Endothelial cell of umbilical vein (primary cell): ENCODE measurements around the gene ZNF749. TPM values are rescaled to one million over a fixed set of nuclear protein-coding genes. Genes with fewer than 3 reads are reported as not detected.
A peak's percentile ranks its signal among the peaks of the same experiment; 100 is the strongest.

ENCODE experiments used
- Bru-seq: library from RNA; stranded (reverse); fragments of 400-500 nt; gene quantifications from one replicate; lab custom pipeline; 2021; lab: Mats Ljungman, UMichigan
- BruChase-seq, 2 experiments: library from RNA; stranded (reverse); fragments of 400-500 nt; gene quantifications; one replicate each; lab custom pipeline; 2021; lab: Mats Ljungman, UMichigan
- BruUV-seq: library from RNA; stranded (reverse); fragments of 400-500 nt; replicated peaks from 2 replicates; lab custom pipeline; 2021; lab: Mats Ljungman, UMichigan
- CTCF ChIA-PET: fragments of 300-600, 350-600 bp; sonication (Branson Sonifier 250); formaldehyde crosslinking; loops from one replicate; lab custom pipeline; 2021; ENCODE audit warnings: antibody characterized with exemption, inconsistent platforms; lab: Charles Lee
- POLR2A ChIA-PET: fragments of 300-600, 350-600 bp; sonication (Branson Sonifier 250); formaldehyde crosslinking; loops from one replicate; lab custom pipeline; 2021; ENCODE audit warnings: antibody characterized with exemption, inconsistent platforms; lab: Charles Lee
- DNase-seq: peaks from one replicate; pipeline ENCODE4 v3.0.0-alpha.2; 2011; ENCODE audit warnings: low read depth, low spot score
- FAIRE-seq: peaks from 2 replicates; lab custom pipeline; 2011; peaks lifted over from hg19 to GRCh38; lab: Jason Lieb, UNC
- H2AFZ ChIP-seq: 2 replicates; pipeline ENCODE4 v1.6.0; 2012; ENCODE audit warnings: low read depth, low read length, control low read depth, inconsistent platforms
- H3K27ac ChIP-seq: 2 replicates; pipeline ENCODE4 v1.5.1; 2011; ENCODE audit warnings: low read depth, mild to moderate bottlenecking, control low read depth, low read length, moderate library complexity; ENCODE audit not compliant: insufficient read depth
- H3K27me3 ChIP-seq, 2 experiments: 2 replicates each; pipeline versions ENCODE4 v1.6.0 to v1.6.1; 2011; ENCODE audit warnings: low read length in 2 of 2, mixed read lengths in 1 of 2; ENCODE audit not compliant: control insufficient read depth in 2 of 2, insufficient read depth in 2 of 2
- H3K36me3 ChIP-seq, 2 experiments: 2 replicates in 1 of 2; 3 replicates in 1 of 2; pipeline ENCODE4 v1.5.1; 2011; ENCODE audit warnings: low read length in 2 of 2, mild to moderate bottlenecking in 1 of 2, moderate library complexity in 1 of 2; ENCODE audit not compliant: control insufficient read depth in 2 of 2, insufficient read depth in 2 of 2; ENCODE audit errors: extremely low read depth in 1 of 2
- H3K4me1 ChIP-seq: 3 replicates; pipeline ENCODE4 v1.5.1; 2011; ENCODE audit warnings: mild to moderate bottlenecking, low read length; ENCODE audit not compliant: control insufficient read depth, insufficient read depth; ENCODE audit errors: extremely low read depth
- H3K4me2 ChIP-seq: 2 replicates; pipeline ENCODE4 v1.6.1; 2011; ENCODE audit warnings: low read length, control low read depth, mixed read lengths; ENCODE audit not compliant: insufficient read depth
- H3K4me3 ChIP-seq, 3 experiments: fragments of 200-600 bp in 1 of 3; sonication (generic), shearing (Covaris generic) in 1 of 3; replicated peaks in 1 of 3; 2 replicates each; pipeline ENCODE4 v1.5.1; 2011 to 2016; ENCODE audit warnings: control low read depth in 3 of 3, low read length in 3 of 3, mild to moderate bottlenecking in 2 of 3, inconsistent platforms in 1 of 3, low read depth in 1 of 3, moderate library complexity in 1 of 3; ENCODE audit not compliant: insufficient read depth in 1 of 3
- H3K79me2 ChIP-seq: 2 replicates; pipeline ENCODE4 v1.6.0; 2012; ENCODE audit warnings: low read length, inconsistent platforms; ENCODE audit not compliant: control insufficient read depth, insufficient read depth
- H3K9ac ChIP-seq: replicated peaks from 2 replicates; pipeline ENCODE3; 2011; ENCODE audit warnings: low read length, control low read depth; ENCODE audit not compliant: insufficient read depth; ENCODE audit errors: extremely low read depth
- H3K9me1 ChIP-seq: replicated peaks from 3 replicates; pipeline ENCODE4 v1.6.0; 2011; ENCODE audit warnings: mild to moderate bottlenecking, low read length; ENCODE audit not compliant: control insufficient read depth, insufficient read depth; ENCODE audit errors: extremely low read depth
- H3K9me3 ChIP-seq: replicated peaks from 2 replicates; pipeline ENCODE4 v1.5.1; 2012; ENCODE audit warnings: low read length, inconsistent platforms; ENCODE audit not compliant: control insufficient read depth, insufficient read depth
- H4K20me1 ChIP-seq: replicated peaks from 2 replicates; pipeline ENCODE3; 2011; ENCODE audit warnings: mild to moderate bottlenecking, low read length; ENCODE audit not compliant: control insufficient read depth, insufficient read depth; ENCODE audit errors: extremely low read depth
- JUN ChIP-seq: IDR thresholded peaks from 2 replicates; pipeline ENCODE4 v1.6.1; 2011; ENCODE audit warnings: borderline replicate concordance, low read depth; ENCODE audit not compliant: insufficient read length, insufficient read depth
- MYC ChIP-seq: IDR thresholded peaks from one replicate; pipeline ENCODE4 v1.6.1; 2011; ENCODE audit warnings: mild to moderate bottlenecking, low read depth, low read length
- POLR2A ChIP-seq: IDR thresholded peaks from 2 replicates; pipeline ENCODE4 v1.6.1; 2012; ENCODE audit warnings: low read depth, mild to moderate bottlenecking, control low read depth, low read length
- POLR2AphosphoS5 ChIP-seq: IDR thresholded peaks from 2 replicates; pipeline ENCODE4 v1.6.1; 2012; ENCODE audit warnings: low read depth, mild to moderate bottlenecking, control low read depth, low read length, moderate library complexity; ENCODE audit not compliant: insufficient read depth
- dilution Hi-C: fragments of 300-500 bp; cut with MboI; formaldehyde crosslinking; loops from one replicate; pipeline ENCODE4 v1.15.0; 2019; ENCODE audit warnings: low sequenced_read_pairs; ENCODE audit not compliant: extremely low pct_ligation_motif_present
- intact Hi-C: fragments of 100-400 bp; cut with micrococcal nuclease; formaldehyde crosslinking; loops from one replicate; pipeline ENCODE4 v1.10.0; 2022
- long read RNA-seq: library from polyadenylated mRNA; stranded (forward); transcript quantifications from one replicate; pipeline ENCODE4 v2.0.0, GENCODE V29; 2021
- polyA minus RNA-seq, 3 experiments: library from RNA; depleted of rRNA, polyadenylated mRNA; stranded (reverse); fragments of >200 nt; gene quantifications; 1 replicate in 1 of 3; 2 replicates in 2 of 3; pipeline ENCODE4 v1.2.3, GENCODE V29; 2011
- polyA plus RNA-seq, 4 experiments: library from polyadenylated mRNA; depleted of rRNA in 3 of 4; stranded (reverse) in 3 of 4; unstranded in 1 of 4; fragments of >200 nt; gene quantifications; 2 replicates each; pipeline versions ENCODE4 v1.2.1 to v1.2.3, GENCODE V29; 2011 to 2012; ENCODE audit warnings: missing spikeins in 1 of 4
- total RNA-seq: library from RNA; stranded (reverse); gene quantifications from 2 replicates; pipeline ENCODE4 v1.2.3, GENCODE V29; 2021

Gene ZNF749
- total RNA-seq: 8.9 and 11.5 TPM in 2 replicates
- 8.5 and 8.8 TPM in 2 replicates for polyA plus RNA-seq
- polyA plus RNA-seq (2011; cell fraction: cytosol; rRNA removed): 6.5 and 8.3 TPM in 2 replicates
- polyA plus RNA-seq (2011; cell fraction: nucleus; rRNA removed): 5.2 and 5.4 TPM in 2 replicates
- polyA plus RNA-seq (2012): 3.2 and 5.0 TPM in 2 replicates
- polyA minus RNA-seq: 11.1 and 14.7 TPM in 2 replicates
- 5.5 TPM for polyA minus RNA-seq (2011; cell fraction: cytosol; rRNA and poly(A)+ RNA removed)
- 6.3 and 6.9 TPM in 2 replicates for polyA minus RNA-seq (2011; cell fraction: nucleus; rRNA and poly(A)+ RNA removed)
- Bru-seq, nascent RNA: percentile 54 among the genes with signal in this experiment
- BruChase-seq, experiment 1, labeled RNA remaining after a 6-hour chase: percentile 72 among the genes with signal in this experiment
- BruChase-seq, experiment 2, labeled RNA remaining after a 2-hour chase: percentile 70 among the genes with signal in this experiment
- long read RNA-seq, transcript ZNF749-203 (2 exons, 677 nt): major isoform, 7 of 16 reads
- long read RNA-seq, partial matches to known transcripts: 1 of 16 reads
- long read RNA-seq, other reads (novel, unspliced or antisense): 8 of 16 reads

DNA sequence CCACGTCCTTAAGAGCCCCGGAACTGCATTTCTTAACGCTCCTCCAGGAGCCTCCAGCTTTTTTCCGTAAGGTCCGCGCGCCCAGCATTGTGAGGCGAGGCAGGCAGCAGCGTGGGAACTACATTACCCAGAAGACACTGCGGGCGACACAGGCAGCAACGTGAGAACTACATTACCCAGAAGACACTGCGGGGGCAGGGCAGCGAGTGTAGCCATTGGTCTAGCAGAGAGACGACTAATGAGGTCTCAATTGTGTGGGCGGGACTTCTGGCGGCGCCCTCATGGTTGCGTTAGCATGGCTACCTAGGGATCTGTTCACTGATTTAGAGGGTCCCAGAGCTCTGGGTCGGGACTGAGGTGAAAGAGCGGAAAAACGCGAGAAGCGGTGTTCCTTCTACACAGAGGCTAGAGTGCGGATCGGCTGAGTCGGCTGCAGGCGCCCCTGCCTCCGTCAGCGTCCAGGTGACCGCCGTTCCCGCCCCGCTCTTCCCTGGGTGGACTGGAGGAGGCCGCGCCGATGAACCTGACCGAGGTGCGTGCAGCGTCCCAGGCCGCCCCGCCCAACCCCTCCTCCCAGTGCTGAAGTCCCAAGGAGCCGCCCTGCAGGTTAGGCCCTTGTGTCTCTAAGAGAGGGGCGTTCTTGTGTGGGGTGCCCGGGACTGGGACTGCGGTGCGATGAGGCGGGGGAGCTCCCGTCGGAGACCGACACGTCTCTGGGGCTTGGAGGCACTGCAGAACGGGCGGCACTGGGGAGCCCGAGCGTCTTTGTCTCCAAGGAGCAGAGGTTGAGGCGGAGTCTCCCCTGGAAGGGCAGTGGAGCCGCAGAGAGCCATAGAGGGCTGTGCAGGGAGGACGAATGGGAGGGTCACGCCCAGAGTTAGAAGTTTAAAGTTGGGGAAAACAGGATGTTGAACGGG, at the start of gene ZNF749:
TSS of gene ZNF749 (plus strand) at position 264 of the 917 bp plus-strand sequence. CDS start at position 518, 254 bp downstream.
- peak within 1 kb of the TSS; percentile 83 for H3K4me2 ChIP-seq
- H3K4me1 ChIP-seq: peaks cover 10% of the 10 kb centered on the region
- ChIA-PET CTCF (interaction anchor here (1.2 to 1.8 kb wide), 2 partner anchors 29 to 246 kb away, joined by 3 to 7 read pairs; partner anchors contain the start of gene ZNF551), POLR2A (no interaction called here)
- TF ChIP-seq POLR2AphosphoS5: peak; percentile 37
- no peak for TF ChIP-seq JUN
- peak; percentile 14 for TF ChIP-seq POLR2A
- TF ChIP-seq MYC: peak; percentile 6
- peak within 1 kb of the TSS; percentile 69 for H3K9ac ChIP-seq
- peaks cover 17% of the 10 kb centered on the region for H3K79me2 ChIP-seq
- H3K27me3 ChIP-seq: no peaks in the 10 kb centered on the region
- dilution Hi-C loops (no loop called here), intact Hi-C loops (loop anchor here (1.0 to 2.0 kb wide), 5 partner anchors 24 to 197 kb away; partner anchors contain the start of genes ZNF134, ZNF17, ZNF211 and ZNF416)
- H2AFZ ChIP-seq: peak within 1 kb of the TSS; percentile 98
- H4K20me1 ChIP-seq: no peaks in the 10 kb centered on the region
- H3K9me1 ChIP-seq: no peaks in the 10 kb centered on the region
- peak; percentile 99 for FAIRE-seq
- peak within 1 kb of the TSS; percentile 58 to 81 (median 68) for H3K4me3 ChIP-seq
- H3K9me3 ChIP-seq: no peaks in the 10 kb centered on the region
- BruUV-seq: TSS peak; percentile 38
- DNase-seq: peak; percentile 98
- H3K27ac ChIP-seq: no peak within 1 kb of the TSS
- peaks cover 0 to 2% of the 10 kb centered on the region in 2 experiments for H3K36me3 ChIP-seq
